Measurements from ENCODE around the gene OPCML.

Gene OPCML

DNA sequence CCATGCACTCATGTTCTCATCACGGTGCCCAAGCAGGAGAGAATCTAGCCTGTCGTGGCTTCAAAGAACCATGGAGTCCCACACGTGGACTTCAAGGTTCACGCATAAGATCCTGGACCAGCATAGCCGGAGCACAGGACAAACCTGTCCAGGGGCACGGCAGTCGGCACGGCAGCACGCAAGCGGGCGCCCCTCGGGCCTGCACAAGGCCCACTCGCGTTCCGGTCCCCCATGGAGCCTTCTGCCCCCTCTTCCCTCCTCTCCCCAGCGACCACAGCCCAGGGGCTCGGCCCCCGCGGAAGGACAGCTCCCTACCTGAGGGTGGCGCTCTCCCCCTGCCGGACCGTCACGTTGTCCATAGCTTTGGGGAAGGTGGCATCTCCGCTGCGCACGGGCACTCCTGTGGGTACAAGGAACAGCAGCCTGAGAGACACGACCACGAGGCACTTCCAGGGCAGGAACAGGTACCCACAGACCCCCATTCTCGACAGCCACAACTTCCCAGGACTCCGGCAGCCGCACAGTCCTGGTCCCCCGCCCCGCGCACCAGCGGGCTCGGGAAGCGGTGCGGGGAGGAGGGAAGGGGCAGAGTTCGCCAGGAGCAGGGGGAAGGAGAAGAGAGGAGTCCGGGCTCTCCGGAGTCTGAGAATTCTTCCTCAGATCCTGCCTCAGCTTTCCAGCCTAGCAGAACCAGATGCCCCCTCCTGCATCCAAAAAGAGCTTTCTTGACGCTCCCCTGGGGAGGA is 589.5 kb downstream of the OPCML start:
- CTCF ChIA-PET, result no interaction called here
- H3K27ac ChIP-seq, result no peak overlapping the region
- TF ChIP-seq, protein P1, sequence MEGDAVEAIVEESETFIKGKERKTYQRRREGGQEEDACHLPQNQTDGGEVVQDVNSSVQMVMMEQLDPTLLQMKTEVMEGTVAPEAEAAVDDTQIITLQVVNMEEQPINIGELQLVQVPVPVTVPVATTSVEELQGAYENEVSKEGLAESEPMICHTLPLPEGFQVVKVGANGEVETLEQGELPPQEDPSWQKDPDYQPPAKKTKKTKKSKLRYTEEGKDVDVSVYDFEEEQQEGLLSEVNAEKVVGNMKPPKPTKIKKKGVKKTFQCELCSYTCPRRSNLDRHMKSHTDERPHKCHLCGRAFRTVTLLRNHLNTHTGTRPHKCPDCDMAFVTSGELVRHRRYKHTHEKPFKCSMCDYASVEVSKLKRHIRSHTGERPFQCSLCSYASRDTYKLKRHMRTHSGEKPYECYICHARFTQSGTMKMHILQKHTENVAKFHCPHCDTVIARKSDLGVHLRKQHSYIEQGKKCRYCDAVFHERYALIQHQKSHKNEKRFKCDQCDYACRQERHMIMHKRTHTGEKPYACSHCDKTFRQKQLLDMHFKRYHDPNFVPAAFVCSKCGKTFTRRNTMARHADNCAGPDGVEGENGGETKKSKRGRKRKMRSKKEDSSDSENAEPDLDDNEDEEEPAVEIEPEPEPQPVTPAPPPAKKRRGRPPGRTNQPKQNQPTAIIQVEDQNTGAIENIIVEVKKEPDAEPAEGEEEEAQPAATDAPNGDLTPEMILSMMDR (conservative IDR thresholded peaks at IDR 0.05; ENCODE audit: low read depth), result no peak
- DNase-seq (ENCODE audit: low spot score), result no peak
- POLR2A ChIA-PET (ENCODE audit: low non-redundant PET), result no interaction called here

DNA sequence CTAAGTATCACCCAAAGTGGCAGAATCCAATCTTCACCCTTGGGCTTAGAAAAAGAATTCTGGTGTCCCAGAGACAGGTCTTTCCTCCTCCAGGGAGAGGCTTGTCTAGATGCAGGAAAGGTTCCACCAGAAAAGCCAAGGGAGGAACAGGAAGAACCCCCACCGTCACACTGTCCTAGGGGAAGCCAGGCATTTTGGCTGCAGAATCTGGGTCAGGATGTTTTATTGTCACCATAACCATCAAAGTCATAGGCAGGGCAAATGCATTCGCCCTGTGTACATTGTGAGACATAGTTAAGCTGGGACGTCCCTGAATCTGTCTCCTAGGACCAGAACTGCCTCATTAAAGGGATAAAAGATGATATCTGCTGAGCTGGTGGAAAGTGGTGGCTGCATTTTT is 590.5 kb downstream of the OPCML start:
- POLR2A ChIA-PET (ENCODE audit: low non-redundant PET), result no interaction called here
- no peak overlapping the region for H3K27ac ChIP-seq
- no peak for DNase-seq (ENCODE audit: low spot score)
- CTCF ChIA-PET, result interaction anchor here (0.5 to 1.4 kb wide), 9 partner anchors 10 to 1254 kb away, joined by 3 to 6 read pairs (median 3); no protein-coding TSS in a partner anchor
- TF ChIP-seq, protein P1 (conservative IDR thresholded peaks at IDR 0.05; ENCODE audit: low read depth), result no peak

DNA sequence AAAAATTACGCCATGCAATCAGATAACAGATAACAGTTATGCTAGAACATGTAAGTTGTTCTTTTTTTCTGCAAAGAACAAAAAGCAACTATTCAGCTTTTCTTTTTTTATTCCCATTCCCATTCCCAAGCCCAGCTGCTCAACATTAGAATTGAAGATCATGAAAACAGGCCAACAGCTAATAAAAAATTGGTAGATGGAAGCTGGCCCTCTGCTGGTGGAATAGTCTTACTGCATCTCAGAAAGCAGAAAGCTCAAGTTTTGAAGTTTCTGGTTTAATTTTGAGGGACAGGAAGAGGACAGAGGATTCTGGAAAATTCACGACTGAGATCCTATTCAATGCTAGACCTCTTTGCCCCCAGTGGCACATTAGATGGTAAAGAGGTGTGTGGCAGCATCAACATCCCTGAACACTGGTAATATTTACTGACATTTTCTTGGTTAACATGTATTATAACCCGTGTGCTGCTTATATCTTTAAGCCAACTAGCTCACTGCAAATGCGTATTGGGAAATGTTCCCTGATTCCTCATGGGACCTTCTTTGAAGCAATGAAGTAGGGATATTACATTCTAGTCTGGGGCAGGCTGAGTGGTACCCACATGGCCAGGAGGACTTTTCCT is 591.2 kb downstream of the OPCML start:
- ChIA-PET CTCF (interaction anchor here (0.5 to 1.4 kb wide), 15 partner anchors 9 to 1253 kb away, joined by 3 to 6 read pairs (median 3); no protein-coding TSS in a partner anchor), POLR2A (ENCODE audit: low non-redundant PET) (no interaction called here)
- peak; percentile 5 for DNase-seq (ENCODE audit: low spot score)
- TF ChIP-seq, protein P1 (conservative IDR thresholded peaks at IDR 0.05; ENCODE audit: low read depth), result peak; percentile 86
- H3K27ac ChIP-seq, result no peak overlapping the region

DNA sequence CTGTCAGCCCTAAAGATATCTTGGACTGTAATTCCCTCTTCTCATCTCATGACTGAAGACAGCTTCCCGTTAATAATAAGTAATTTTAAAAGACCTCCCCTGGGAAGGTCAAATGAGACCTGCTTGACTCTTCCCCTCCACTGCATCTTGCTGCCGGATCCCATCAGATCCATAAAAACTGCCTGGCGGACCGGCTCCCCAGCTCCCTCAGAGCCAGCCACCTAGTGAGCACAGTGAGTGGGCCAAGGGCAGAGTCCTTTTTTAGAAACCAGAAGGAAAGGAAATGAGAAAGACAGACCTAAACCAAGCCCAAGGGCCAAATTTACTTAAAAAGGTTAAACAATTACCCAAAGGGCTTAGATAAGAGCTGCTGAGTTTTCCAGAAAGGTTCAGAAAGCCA is 595.3 kb downstream of the OPCML start:
- ChIA-PET POLR2A (ENCODE audit: low non-redundant PET) (no interaction called here), CTCF (no interaction called here)
- H3K27ac ChIP-seq, result no peak overlapping the region
- DNase-seq (ENCODE audit: low spot score), result no peak
- TF ChIP-seq, protein P1 (conservative IDR thresholded peaks at IDR 0.05; ENCODE audit: low read depth), result no peak

DNA sequence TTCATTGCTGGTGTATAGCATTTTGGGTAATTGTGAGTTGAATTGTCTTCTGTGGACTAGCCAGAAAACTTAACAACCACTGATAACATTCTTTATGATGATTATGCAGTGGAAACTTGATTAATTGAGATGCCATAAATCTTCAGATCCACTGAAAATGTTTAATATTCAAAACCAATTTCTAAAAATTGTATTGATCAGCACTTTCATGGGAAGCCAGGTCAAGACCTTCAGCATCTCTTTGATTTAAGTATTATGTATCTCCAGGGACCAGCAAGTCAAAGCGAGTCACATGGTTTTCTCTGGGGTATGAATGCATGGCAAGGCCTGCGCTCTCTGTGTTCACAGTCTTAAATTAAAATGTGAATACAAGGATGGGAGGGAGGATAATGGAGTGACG is 596.9 kb downstream of the OPCML start:
- H3K27ac ChIP-seq, result no peak overlapping the region
- DNase-seq (ENCODE audit: low spot score), result no peak
- CTCF ChIA-PET, result no interaction called here
- TF ChIP-seq, protein P1 (conservative IDR thresholded peaks at IDR 0.05; ENCODE audit: low read depth), result no peak
- POLR2A ChIA-PET (ENCODE audit: low non-redundant PET), result no interaction called here

DNA sequence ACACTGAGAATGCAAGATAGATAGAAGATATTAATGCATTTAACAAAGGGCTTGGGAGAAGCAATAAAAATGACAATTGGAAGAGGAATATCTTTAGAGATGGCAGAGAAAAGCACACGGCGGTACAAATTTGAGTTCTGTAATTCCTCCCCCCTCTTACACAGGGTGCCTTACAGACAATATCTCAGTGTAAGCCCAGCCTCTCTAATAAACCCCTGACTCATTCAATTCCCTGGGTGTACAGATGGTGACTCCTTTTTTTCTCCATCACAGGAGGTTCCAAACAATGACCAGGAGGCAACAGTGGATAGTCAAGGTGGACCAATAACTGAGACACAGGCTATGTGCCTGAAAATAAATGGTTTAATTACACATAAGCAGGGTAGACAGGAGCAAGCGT is 598.6 kb downstream of the OPCML start:
- ChIA-PET POLR2A (ENCODE audit: low non-redundant PET) (no interaction called here), CTCF (no interaction called here)
- DNase-seq (ENCODE audit: low spot score), result no peak
- H3K27ac ChIP-seq, result no peak overlapping the region
- TF ChIP-seq, protein P1 (conservative IDR thresholded peaks at IDR 0.05; ENCODE audit: low read depth), result no peak
